Body of pancreas (tissue), 4 donors: ENCODE measurements around the gene SMAD5.

Source experiments
- POLR2A ChIP-seq, 3 donors: fragments of 450-650 bp; IDR thresholded peaks; one replicate each; pipeline ENCODE4 v1.6.1; 2016; ENCODE audit warnings: antibody characterized with exemption in 3 of 3, mild to moderate bottlenecking in 2 of 3
- TF ChIP-seq, protein P1 (sequence below), 7 experiments: fragments of 450-650 bp in 4 of 7; fragments of 200-600 bp in 3 of 7; sonication (generic) in 3 of 7; IDR thresholded peaks; one replicate each; pipeline ENCODE4 v1.5.1; 2016 to 2019; ENCODE audit warnings: antibody characterized with exemption in 7 of 7

DNA sequence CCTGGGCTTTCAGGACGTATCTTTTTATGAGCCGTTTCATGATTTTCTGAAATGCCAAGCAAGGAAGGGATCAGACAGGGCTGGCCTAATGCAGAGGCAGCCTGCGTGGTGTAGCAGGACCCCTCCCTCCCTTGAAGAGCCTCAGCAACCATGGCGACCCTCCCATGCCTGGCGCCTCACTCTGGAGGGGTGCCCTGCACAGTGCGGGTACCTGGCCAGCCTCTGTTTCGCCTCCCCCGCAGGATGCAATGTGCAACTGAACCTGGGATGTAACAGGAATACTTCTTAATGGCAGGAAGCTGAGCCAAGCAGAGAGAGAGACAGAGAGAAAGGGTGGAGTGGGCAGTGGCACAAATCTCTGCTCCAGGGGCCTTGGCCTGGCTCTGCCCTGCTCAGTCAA lies 83.6 kb downstream of the SMAD5 start:
- no peak for TF ChIP-seq POLR2A (IDR thresholded peaks at IDR 0.05)
- TF ChIP-seq, protein P1, sequence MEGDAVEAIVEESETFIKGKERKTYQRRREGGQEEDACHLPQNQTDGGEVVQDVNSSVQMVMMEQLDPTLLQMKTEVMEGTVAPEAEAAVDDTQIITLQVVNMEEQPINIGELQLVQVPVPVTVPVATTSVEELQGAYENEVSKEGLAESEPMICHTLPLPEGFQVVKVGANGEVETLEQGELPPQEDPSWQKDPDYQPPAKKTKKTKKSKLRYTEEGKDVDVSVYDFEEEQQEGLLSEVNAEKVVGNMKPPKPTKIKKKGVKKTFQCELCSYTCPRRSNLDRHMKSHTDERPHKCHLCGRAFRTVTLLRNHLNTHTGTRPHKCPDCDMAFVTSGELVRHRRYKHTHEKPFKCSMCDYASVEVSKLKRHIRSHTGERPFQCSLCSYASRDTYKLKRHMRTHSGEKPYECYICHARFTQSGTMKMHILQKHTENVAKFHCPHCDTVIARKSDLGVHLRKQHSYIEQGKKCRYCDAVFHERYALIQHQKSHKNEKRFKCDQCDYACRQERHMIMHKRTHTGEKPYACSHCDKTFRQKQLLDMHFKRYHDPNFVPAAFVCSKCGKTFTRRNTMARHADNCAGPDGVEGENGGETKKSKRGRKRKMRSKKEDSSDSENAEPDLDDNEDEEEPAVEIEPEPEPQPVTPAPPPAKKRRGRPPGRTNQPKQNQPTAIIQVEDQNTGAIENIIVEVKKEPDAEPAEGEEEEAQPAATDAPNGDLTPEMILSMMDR (IDR thresholded peaks at IDR 0.05), result no peak
